ENCODE results near the gene PITPNM3.

DNA sequence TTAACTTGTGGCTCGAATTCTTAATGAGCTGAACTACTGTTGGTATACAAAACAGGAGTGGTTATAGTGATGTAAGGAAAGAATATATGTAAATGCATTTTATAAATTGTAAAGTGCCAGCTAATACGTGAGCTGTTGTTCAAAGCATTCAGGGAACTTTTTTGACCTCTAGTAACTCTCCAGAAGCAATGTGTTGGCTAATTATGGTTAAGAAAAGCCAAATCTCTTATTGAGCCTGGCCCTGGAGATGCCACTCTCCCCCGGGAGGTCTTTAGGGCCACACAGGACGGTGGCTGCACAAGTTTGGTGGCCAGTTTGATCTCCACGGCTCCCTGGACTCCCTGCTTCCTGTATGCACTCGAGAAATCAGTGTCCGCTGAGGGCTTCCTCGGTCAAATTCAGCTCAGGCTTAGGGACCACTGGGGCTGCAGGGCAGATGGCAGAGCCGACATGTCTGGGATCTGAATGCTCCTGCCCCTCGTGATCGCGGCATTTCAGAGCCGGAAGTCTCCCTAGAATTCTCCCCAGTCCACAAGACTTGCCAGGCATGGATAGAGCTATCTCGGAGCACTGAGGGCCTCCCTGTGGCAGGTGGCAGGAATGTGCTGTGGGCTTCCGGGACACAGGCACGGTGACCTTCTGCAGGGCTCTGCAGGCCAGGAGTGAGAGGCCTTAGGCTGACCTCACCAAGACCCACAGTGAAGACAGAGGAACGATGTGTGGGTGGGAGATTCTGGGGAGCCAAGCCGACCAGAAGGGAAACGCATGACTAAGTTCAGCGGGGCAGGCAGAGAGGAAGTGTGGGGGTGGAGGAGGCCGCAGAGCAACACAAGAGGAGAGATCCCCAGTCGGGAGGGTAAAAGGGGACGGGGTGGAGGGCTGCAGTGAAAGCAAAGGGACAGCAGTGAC, 18.6 kb upstream of the PITPNM3 start:
- TF ChIP-seq POLR2AphosphoS5 (IDR thresholded peaks at IDR 0.05), result no peak
- no peak for TF ChIP-seq RAD21 (conservative IDR thresholded peaks at IDR 0.05)
- TF ChIP-seq, protein P1, sequence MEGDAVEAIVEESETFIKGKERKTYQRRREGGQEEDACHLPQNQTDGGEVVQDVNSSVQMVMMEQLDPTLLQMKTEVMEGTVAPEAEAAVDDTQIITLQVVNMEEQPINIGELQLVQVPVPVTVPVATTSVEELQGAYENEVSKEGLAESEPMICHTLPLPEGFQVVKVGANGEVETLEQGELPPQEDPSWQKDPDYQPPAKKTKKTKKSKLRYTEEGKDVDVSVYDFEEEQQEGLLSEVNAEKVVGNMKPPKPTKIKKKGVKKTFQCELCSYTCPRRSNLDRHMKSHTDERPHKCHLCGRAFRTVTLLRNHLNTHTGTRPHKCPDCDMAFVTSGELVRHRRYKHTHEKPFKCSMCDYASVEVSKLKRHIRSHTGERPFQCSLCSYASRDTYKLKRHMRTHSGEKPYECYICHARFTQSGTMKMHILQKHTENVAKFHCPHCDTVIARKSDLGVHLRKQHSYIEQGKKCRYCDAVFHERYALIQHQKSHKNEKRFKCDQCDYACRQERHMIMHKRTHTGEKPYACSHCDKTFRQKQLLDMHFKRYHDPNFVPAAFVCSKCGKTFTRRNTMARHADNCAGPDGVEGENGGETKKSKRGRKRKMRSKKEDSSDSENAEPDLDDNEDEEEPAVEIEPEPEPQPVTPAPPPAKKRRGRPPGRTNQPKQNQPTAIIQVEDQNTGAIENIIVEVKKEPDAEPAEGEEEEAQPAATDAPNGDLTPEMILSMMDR (IDR thresholded peaks at IDR 0.05; ENCODE audit: poor library complexity, severe bottlenecking), result no peak
- no peak for TF ChIP-seq EZH2 (IDR thresholded peaks at IDR 0.05; ENCODE audit: borderline replicate concordance, insufficient read depth, low read length, poor library complexity, severe bottlenecking)
- no peak for TF ChIP-seq EP300 (conservative IDR thresholded peaks at IDR 0.05; ENCODE audit: poor library complexity, severe bottlenecking)
